GM21526 (cell line): ENCODE results near the gene GBP7.
A peak's percentile ranks its signal among the peaks of the same experiment; 100 is the strongest.
"Not testable (repeated sequence)": the region's sequence is repeated elsewhere in the genome, so short reads cannot be mapped to it uniquely, and the experiment has no call there.

Experiments
- ATAC-seq: cut with Tn5 transposase; IDR thresholded peaks from one replicate; pipeline ENCODE4 v1.9.1; 2021; ENCODE audit warnings: moderate library complexity; ENCODE audit not compliant: unreplicated experiment, low FRiP score

The GBP7 gene, protein sequence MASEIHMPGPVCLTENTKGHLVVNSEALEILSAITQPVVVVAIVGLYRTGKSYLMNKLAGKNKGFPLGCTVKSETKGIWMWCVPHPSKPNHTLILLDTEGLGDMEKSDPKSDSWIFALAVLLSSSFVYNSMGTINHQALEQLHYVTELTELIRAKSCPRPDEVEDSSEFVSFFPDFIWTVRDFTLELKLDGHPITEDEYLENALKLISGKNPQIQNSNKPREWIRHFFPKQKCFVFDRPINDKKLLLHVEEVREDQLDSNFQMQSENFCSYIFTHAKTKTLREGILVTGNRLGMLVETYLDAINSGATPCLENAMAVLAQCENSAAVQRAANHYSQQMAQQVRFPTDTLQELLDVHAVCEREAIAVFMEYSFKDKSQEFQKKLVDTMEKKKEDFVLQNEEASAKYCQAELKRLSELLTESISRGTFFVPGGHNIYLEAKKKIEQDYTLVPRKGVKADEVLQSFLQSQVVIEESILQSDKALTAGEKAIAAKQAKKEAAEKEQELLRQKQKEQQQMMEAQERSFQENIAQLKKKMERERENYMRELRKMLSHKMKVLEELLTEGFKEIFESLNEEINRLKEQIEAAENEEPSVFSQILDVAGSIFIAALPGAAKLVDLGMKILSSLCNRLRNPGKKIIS

DNA sequence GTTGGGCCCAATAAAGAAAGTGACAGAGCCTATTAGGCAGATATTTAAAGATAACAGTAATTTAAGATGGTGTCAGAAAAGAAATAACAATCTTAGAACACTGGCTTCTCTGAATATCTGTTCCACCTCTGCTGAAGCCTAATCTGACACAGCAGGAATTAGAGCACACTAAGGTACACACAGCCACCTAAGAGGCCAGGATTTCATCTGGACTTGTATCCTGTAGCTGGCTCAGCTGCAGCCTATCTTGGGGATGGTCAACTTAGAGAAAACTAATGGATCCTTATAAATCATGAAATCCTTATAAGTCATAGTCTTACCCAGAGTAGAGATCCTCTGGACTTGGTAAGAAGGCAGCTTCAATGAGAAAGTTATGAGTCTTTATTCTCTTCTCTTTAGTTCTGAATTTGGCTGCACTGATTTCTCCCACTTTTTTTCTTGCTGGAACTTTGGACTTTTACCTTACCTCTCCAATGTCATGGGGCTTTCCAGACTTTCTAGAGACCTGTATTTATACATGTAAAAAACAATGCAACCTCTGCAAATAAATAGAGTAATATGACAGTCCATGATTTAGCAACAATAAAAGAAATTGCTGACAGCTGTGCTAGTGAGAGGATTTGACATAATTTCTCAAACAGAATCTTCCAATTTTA lies at the start of gene GBP7:
TSS of gene GBP7 (minus strand) at position 403 of the 656 bp plus-strand sequence. CDS start 4,068 bp downstream, outside the sequence.
- ATAC-seq, result no peak

DNA sequence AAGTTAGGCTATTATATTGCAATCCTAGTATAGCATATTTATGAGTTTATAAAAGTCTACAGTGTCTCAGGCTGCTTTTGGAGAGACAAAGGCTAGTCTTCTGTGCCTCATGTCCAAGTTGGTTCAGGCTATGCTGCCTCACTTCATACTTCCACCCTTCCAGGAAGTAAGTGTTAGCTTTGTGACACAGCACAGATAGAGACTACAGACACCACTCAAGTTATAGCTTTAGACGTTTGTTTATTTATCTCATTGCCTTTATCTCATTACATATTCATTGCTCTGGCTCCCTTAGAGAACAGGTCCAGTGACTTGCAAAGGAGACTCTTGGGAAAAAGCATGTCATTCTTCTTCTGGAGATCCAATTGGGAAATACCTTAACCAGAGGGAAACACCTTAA lies 45.5 kb upstream of the GBP7 start:
- no peak for ATAC-seq

DNA sequence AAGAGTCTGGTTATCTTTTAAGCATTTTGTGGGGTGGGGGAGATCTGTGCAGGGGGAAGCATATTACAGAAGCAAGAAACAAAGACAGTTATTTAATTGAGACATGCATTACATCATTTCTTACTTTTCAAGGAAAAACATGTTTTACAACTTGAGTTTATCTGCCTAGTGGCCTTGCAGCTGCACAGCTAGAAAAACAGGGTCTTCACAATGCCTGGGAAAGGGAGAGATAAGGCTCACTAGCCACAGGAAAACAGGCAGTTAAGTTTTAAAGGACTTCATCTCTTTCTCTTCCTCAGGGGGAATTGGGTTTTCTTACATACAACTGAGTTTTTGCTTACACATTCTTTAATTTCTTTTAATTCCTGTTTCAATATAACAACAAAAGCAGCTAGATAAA lies 44.0 kb upstream of the GBP7 start:
- not testable (repeated sequence) for ATAC-seq

DNA sequence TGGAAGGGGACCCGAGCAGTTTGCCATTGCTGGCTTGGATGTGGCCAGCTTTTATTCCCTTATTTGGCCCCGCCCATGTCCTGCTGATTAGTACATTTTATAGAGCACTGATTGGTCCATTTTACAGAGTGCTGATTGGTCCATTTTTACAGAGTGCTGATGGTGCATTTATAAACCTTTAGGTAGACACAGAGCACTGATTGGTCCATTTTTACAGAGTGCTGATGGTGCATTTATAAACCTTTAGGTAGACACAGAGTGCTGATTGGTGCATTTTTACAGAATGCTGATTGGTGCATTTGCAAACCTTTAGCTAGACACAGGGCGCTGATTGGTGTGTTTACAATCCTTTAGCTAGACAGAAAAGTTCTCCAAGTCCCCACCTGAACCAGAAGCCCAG lies 43.1 kb upstream of the GBP7 start:
- not testable (repeated sequence) for ATAC-seq

DNA sequence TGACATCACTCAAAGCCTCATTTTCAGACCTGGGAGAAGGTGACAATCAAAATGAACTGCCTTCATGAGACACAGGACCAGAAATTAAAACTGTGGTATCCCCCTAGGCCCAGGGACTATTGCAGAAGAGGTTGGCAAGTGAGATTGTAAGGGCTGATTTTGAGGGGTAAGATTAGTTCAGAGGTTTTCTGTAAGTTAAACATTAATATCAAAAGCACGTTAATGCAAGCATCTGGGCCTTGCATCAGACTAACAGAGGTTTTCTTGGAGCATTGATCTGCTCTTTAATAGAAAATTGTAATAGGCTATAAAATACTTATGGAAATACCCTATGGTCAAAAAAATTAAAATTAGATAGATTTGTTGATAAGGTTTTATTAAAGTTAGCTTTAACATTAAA lies 37.5 kb upstream of the GBP7 start:
- no peak for ATAC-seq

DNA sequence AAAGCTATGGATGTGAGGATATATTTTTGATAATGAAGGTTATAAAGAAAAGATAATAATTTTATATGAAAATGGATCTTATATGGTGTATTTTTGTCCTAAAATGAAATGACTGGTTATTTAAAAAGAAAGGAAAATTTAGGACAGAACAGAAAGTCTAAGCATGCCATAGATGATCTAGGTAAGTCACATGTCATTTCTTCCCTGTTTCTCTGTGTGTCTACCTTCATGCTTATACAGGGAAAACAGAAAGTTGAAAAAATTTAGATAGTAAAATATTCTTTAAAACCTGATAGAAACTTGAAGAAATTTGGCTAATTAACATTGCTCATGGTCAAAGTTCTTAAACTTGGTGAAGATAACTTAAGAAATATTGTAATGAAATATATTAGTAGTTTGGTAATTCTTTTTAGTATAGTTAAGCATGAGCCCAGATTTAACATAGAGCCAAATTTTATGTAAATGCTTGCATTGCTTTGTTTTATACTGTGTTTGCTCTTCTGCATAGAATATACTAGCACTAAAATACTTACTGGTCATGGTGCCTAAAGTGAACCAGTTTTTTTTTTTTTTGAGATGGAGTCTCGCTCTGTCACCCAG lies 35.3 kb upstream of the GBP7 start:
- no peak for ATAC-seq

DNA sequence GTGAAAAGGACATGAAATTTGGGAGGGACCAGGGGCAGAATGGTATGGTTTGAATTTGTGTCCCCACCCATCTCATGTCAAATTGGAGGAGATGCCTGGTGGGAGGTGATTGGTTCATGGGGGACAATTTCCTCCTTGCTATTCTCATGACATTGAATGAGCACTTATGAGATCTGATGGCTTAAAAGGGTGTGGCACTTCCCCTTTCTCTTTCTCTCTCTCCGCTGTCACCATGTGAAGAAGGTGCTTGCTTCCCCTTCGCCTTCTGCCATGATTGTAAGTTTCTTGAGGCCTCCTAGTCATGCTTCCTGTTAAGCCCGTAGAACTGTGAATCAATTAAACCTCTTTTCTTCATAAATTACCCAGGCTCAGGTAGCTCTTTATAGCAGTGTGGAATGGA lies 30.6 kb upstream of the GBP7 start:
- ATAC-seq, result no peak

DNA sequence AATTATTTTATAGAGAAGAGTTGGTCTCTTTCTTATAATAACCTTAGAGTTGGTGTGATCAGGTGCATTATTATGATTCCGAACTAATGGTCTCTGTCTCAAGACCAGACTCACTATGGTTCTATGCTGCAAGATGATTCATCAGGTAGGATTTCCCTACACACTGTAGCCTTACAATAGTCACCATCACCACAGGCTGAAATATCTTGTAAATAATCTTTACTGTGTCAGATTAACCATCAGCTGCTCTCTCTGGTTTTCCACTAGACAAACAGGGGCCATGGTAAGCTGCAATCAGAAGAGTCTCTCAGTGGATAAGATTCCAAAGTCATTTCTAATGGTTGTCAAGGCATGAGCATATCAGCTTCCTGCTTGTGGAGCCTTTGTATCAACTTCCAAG lies 27.4 kb upstream of the GBP7 start:
- no peak for ATAC-seq

DNA sequence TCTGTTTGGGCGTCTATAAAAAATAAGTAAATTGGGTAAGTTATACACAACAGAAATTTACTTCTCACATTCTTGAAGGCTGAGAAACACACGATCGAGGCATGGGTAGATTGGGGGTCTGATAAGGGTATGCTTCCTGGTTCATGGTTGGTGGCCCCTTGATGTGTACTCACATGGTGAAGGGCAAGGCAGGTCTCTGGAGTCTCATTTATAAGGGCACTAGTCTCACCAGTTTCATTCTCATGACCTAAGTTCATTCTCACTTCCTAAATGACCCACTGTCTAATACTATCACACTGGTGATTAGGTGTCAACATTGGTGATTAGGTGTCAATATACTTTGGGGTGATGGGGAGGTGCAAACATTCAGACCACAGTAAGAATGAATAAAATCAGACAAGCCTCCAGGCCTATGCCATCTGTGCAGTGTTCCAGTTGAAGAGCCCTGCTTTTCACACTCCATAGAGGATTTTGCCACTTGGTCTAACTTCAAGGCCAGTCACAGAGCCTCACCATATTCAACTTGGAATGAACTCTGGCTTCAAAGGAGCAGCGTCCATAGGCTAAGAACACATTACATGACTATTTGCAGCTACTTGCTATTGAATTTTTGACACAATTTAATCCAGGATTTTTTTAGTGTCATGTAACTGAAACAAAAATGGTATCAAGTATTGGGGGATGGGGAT lies 25.4 kb upstream of the GBP7 start:
- peak; percentile 77 for ATAC-seq

DNA sequence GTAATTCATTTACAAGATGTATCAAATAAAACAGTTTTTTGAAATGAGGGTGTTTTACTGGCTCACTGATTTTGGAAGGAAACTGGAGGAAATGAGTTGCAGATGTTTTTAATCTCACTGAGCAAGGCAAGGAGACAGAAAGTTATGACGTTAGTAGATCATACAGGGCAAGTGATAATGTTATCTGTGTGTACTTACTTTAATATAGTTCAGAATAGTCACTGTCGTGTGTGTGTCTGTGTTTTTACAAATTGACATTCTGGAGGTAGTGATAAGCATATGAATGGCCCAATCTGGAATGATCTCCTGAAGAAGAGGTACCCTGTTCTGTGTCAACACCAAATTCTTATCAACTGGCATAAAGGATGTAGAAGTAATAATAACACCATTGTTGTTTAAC lies 24.9 kb upstream of the GBP7 start:
- ATAC-seq, result no peak

DNA sequence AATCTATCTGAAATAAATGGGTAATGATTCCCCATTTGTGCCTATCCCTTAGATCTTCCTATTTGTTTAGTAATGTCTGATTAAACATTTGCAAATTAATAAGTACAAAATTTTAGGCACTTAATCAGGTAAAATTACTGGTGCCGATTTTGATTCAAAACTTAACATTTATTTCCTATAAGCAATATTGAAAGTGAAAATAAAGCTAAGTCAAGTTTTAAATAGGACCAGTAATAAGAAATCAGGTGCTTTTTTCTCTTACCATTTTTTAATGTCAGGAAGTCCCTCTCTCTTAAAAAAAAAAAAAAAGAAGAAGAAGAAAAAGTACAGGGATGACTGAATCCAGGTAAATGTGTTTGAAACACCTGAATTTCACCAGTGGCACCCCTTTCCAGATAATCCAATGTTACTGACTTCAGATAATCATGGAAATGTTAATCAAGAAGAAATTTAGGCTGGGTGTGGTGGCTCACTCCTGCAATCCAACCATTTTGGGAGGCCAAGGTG lies 23.8 kb upstream of the GBP7 start:
- no peak for ATAC-seq

DNA sequence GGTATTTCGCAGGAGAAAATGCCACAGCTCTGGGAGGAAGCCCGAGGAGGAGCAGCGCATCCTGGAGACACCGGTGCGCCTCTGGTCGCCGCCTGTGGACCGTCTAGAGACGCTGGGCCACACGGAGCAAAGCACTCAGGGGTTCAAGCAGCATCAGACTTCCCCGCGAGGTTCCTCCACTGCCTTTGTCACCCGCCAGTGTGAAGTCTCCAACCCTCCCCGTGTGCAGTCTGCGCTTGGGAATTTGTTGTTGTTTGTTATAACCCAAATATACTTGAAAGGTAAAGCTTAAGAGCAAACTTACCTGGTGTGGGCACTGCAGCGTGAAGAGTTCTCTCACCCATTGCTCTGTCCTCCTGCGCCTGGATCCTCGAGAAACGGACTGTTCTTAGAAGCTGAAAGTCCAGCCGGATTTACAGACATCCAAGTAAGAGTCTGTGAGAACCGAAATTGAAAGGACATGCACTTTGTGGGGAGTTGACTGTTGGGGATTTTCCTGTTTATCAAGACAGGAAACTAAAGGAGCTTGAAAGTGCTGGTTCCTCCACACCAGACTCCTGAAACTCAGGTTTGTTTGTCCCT lies 22.8 kb upstream of the GBP7 start, which contains the start of gene GBP4:
TSS of gene GBP4 (minus strand) at position 452 of the 582 bp plus-strand sequence. CDS start at position 344, 108 bp downstream.
- ATAC-seq, result peak; percentile 47

DNA sequence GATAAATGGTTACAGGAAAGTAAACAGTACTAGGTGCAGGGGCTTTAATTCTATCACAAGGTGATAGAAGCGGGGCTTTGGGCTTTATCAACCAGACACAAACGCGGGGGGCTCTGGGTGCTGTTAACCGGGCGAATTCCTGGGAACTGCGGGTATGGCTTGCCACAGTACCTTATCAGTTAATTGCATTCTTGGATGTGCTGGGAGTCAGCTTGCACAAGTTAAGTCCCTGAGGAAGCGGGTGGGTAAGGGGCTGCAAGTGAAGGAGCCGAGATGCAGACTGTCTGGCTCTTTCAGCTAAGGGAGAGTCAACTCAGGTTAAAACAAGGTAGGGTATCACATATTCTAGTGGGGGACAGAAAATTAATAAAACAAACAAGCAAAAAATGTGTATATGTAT lies 22.3 kb upstream of the GBP7 start:
- no peak for ATAC-seq

DNA sequence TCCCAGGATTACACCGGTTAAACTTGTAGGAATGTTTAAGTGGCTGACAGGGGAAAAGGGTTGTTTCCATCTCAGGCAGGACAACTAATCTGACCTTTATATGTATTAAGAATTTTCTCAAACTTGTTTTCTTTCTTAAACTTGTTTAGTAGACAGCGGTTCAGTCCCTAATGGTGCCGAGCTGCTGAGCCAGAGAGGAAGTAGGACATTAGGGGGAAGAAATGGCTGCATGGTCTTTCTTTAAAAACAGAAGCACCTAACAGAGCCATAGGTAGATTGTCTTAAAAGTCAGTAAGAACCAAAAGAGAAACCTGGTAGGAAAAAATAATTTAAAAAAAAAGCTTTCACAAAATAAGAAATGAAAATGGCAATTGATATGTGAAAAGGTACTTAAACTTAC lies 19.7 kb upstream of the GBP7 start:
- no peak for ATAC-seq

DNA sequence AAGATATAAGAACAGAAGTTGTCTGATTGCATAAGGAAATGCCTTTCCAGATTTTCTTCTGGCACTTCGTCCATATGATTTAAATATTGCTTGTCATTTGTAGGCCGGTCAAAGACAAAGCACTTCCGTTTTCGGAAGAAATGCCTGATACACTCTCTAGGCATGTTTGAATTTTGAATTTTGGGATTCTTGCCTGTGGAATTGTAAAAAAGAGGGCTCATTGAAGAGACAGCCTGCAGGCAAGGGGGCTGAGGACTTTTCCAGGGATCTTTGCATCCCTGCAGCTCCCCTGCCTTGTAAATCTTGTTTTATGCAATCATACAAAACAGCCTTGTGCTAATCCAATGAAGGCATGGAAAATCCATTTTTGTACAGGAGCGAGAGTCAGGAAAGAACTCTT lies 15.5 kb upstream of the GBP7 start:
- ATAC-seq, result no peak

DNA sequence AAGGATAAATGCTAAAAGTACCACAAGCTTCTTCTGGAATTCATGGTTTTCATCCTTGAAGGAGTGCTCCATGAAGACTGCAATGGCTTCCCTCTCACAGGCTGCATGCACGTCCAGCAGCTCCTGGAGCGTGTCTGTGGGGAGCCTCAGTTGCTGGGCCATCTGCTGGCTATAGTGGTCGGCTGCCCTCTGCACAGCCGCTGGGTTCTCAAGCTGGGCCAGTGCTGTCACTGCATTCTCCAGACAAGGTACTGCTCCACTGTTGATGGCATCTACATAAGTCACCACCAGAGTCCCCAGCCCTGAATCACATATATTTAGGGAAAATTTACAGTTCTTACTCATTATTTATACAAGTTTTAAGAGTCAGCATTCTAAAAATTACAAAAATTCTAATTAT lies 14.2 kb upstream of the GBP7 start:
- no peak for ATAC-seq

DNA sequence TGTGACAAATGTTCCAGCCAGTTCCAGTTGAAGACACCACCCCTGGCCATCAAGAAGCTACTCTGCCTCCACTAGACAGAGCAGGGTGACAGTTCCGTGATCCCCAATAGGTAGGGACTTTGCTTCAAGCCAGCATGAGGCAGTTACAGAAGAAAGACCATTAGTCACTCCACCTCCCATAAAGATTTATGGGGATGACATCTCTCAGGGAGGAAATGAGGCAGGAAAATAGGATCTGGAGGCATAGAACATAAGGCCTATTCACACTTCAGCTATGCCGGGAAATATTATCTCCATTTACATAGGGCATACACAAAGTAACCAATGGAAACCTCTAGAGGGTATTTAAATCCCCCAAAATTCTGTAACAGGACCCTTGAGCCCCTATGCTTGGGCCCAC lies 3.5 kb upstream of the GBP7 start:
- no peak for ATAC-seq

DNA sequence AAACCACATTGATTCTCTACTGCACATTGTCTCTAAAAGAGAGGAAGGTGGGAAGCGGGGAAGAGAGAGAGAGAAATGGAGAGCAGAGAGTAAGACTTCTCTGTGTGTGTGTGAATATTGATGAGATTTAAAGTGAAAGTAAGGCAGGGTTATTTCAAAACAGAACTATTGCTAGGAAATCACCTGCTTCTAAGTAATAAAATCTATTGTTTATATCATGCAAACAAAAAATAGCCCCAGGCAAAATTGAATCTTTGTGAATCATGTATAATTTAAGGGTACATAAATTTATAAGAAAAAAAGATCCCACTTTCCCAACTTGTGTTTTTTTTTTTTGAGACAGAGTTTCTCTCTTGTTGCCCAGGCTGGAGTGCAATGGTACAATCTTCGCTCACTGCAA lies 1.2 kb upstream of the GBP7 start:
- ATAC-seq, result no peak

DNA sequence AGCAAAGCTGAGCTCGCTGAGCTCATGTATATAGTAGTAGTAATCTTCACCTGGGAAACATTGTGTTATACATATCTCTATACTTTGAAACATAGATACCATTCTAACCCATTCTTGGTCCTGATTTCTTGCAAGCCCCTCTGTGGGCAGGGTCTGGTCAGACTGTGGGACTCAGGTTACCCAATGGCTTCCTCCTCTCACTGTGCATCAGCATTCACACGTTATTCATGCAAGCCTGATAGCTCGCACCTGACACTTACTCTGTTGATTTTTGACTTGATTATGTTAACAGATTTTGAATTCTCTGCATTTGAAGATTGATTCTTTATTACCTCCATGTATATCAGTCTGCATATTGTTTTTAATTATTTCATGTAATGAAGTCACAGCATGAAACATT lies 1.3 kb downstream of the GBP7 start:
- no peak for ATAC-seq
